ENCODE data around the gene ACKR1.

The ACKR1 gene

GRCh38 chr1:159248311-159248710 lies 43.6 kb downstream of the ACKR1 start:
- TF ChIP-seq CTCF (IDR thresholded peaks at IDR 0.05; ENCODE audit: low read depth, low read length) = no peak
- no peak overlapping the region for H3K4me3 ChIP-seq (ENCODE audit: low read depth, low read length)

- no peak for TF ChIP-seq CTCF (IDR thresholded peaks at IDR 0.05; ENCODE audit: low read depth, low read length)
- H3K4me3 ChIP-seq (ENCODE audit: low read depth, low read length) = no peak overlapping the region
Observed at GRCh38 chr1:159250638-159251216, 46.1 kb downstream of the ACKR1 start.
